NB4 (cell line): Measurements from ENCODE around the gene RELL1.

ENCODE experiments used
- DNase-seq: peaks from one replicate; pipeline ENCODE4 v3.0.0; 2010; ENCODE audit warnings: low read depth
- H3K4me3 ChIP-seq: one replicate; pipeline ENCODE4 v1.5.1; 2011; ENCODE audit warnings: mild to moderate bottlenecking, low read depth, low read length, moderate library complexity
- MYC ChIP-seq: IDR thresholded peaks from 2 replicates; pipeline ENCODE4 v1.6.1; 2011; ENCODE audit warnings: low read depth, low read length
- POLR2A ChIP-seq: IDR thresholded peaks from 2 replicates; pipeline ENCODE4 v1.6.1; 2011; ENCODE audit warnings: mild to moderate bottlenecking; ENCODE audit not compliant: insufficient read length; ENCODE audit errors: extremely low read depth
- TF ChIP-seq, protein P1 (sequence below): IDR thresholded peaks from 2 replicates; pipeline ENCODE4 v1.6.1; 2011; ENCODE audit warnings: low read depth, low read length
- TF ChIP-seq, protein P2 (sequence below): IDR thresholded peaks from one replicate; pipeline ENCODE4 v1.5.1; 2012; ENCODE audit warnings: low read depth, low read length

The RELL1 gene

DNA sequence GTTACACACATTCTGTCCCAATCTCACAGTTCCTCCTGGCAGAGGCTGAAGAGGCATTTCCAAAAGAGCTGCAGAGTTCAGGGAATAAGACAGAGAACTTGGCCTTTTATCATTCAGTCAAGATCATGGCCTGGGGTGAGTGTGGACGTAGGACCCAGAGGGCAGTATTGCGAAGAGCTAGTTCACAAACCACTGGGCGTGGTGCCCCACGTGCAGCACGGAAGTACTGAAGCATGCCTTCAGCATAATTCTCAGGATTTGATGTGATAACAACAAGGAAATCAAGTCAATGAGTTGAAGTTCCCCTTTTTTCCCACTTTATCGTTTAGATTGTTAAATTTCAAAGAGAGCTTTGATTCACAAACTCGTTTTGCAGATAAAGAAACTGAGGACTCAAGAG, 117.7 kb downstream of the RELL1 start:
- DNase-seq: peak; percentile 23
- no peak overlapping the region for H3K4me3 ChIP-seq
- TF ChIP-seq, protein P1, sequence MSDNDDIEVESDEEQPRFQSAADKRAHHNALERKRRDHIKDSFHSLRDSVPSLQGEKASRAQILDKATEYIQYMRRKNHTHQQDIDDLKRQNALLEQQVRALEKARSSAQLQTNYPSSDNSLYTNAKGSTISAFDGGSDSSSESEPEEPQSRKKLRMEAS: no peak
- TF ChIP-seq MYC (no peak), POLR2A (no peak)
- TF ChIP-seq, protein P2, sequence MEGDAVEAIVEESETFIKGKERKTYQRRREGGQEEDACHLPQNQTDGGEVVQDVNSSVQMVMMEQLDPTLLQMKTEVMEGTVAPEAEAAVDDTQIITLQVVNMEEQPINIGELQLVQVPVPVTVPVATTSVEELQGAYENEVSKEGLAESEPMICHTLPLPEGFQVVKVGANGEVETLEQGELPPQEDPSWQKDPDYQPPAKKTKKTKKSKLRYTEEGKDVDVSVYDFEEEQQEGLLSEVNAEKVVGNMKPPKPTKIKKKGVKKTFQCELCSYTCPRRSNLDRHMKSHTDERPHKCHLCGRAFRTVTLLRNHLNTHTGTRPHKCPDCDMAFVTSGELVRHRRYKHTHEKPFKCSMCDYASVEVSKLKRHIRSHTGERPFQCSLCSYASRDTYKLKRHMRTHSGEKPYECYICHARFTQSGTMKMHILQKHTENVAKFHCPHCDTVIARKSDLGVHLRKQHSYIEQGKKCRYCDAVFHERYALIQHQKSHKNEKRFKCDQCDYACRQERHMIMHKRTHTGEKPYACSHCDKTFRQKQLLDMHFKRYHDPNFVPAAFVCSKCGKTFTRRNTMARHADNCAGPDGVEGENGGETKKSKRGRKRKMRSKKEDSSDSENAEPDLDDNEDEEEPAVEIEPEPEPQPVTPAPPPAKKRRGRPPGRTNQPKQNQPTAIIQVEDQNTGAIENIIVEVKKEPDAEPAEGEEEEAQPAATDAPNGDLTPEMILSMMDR: no peak

DNA sequence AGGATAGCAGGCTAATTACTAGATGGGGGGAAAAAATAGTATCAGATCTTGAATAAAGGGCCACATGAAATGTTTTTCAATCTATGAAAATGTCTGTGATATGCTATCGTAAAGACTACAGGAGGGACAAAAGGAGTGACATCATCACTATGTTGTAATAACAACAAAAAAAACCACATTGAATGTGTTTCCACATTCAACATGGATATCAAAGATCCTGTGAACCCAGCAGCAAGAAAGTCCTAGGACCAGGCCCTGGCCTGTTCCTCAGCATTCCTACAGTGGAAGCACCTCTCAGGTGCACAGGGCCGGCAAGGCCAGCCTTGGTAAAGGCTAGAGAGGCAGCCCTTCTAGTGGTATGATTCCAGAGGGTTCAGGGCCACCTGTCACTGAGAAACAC, 118.3 kb downstream of the RELL1 start:
- H3K4me3 ChIP-seq: no peak overlapping the region
- peak; percentile 44 for DNase-seq
- TF ChIP-seq MYC: no peak
- TF ChIP-seq, protein P2: no peak
- no peak for TF ChIP-seq POLR2A
- TF ChIP-seq, protein P1: no peak

DNA sequence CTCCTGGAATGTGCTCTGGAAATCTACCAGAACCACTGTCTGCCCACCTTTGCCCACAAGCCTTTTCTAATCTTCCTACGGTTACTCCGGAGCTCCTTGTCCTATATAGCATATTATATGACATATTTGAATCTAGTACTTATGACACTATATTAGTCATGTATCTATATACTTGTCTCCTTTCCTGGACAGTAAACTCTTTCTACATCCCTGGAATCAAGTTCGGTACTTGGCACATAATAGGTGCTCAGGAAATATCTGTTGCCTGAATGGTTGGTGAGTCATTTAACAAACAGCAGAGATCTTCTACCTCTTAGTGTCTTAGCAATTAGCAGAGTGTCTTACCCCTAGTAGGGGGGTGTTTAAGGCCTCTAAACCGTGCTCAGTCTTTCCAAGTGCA, 123.6 kb downstream of the RELL1 start:
- H3K4me3 ChIP-seq: no peak overlapping the region
- no peak for DNase-seq
- TF ChIP-seq, protein P2: no peak
- TF ChIP-seq, protein P1: no peak
- TF ChIP-seq MYC (no peak), POLR2A (no peak)

DNA sequence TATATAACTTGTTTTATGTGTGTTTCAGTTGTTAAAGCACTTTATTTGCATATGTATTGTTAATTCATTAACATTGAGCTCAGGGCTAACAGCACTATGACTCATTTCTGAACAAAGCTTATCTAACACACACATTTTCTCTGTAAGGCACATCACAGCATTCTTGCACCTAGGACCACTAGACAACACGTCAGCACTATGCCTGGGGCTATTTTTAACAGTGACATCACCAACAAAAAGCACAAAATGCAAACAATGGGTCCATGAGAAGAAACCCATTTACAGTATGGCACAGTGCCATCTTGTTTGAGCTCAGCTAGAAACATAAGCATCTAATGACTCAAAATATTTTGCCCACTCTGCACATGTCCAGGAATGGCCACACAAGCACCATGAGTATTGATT, 124.4 kb downstream of the RELL1 start:
- H3K4me3 ChIP-seq: no peak overlapping the region
- no peak for DNase-seq
- TF ChIP-seq, protein P1: no peak
- TF ChIP-seq, protein P2: no peak
- TF ChIP-seq MYC: no peak
- TF ChIP-seq POLR2A: no peak

DNA sequence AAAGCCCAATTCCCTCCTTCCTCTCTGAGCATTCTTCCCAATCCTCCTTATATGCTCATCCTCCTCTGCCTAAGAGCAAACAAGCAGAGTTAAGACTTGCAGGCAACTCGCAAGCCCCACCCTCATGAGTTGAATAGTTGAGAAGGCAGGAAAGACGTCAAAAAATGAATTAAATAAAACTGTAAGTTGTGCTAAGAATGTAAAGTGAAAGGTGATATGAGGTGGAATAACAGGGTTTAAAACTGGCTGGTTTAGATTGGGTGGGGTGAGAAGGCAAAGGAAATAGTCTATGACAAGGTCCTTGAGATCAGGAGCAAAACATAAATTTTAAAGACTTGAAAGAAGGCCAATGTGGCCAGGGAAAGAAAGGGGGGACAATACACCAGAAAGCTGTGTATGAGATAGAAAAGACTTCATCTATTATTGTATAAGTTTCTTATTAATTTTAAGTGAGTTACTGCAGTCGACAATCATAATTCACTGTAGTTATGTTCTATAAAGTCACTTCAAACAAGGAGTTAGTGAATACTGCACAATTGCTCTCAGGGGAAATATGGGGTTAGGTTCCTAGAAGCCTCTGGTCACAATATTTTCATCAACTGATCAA, 124.9 kb downstream of the RELL1 start:
- DNase-seq: no peak
- no peak overlapping the region for H3K4me3 ChIP-seq
- no peak for TF ChIP-seq MYC
- TF ChIP-seq, protein P2: no peak
- no peak for TF ChIP-seq POLR2A
- TF ChIP-seq, protein P1: no peak
